Esophagus squamous epithelium (tissue), 5 donors: ENCODE results near the gene ING3. TPM values are rescaled to one million over a fixed set of nuclear protein-coding genes. Genes with fewer than 3 reads are reported as not detected.

Experiments
- DNase-seq: peaks from one replicate; lab custom pipeline; 2025; lab: John Stamatoyannopoulos, UW
- H3K27ac ChIP-seq, 4 donors: fragments of 200-600 bp; sonication (generic); one replicate each; pipeline ENCODE4 v1.5.1; 2016 to 2019; ENCODE audit warnings: mild to moderate bottlenecking in 1 of 4
- H3K27me3 ChIP-seq, 4 donors: fragments of 200-600 bp; sonication (generic); 1 replicate in 3 of 4; 2 replicates in 1 of 4; pipeline versions ENCODE4 v1.5.1 to v1.6.0; 2017 to 2021; ENCODE audit warnings: antibody characterized with exemption in 1 of 4
- H3K36me3 ChIP-seq, 3 donors: fragments of 200-600 bp; sonication (generic); one replicate each; pipeline ENCODE4 v1.5.1; 2016 to 2019
- H3K4me1 ChIP-seq, 3 donors: fragments of 200-600 bp; sonication (generic); one replicate each; pipeline ENCODE4 v1.5.1; 2017 to 2019
- H3K4me3 ChIP-seq, 4 donors: fragments of 200-600 bp; sonication (generic); 1 replicate in 3 of 4; 2 replicates in 1 of 4; pipeline ENCODE4 v1.5.1; 2016 to 2019; ENCODE audit warnings: mild to moderate bottlenecking in 2 of 4, moderate library complexity in 1 of 4
- H3K9me3 ChIP-seq, 3 donors: fragments of 200-600 bp; sonication (generic); one replicate each; pipeline ENCODE4 v1.5.1; 2016 to 2019
- CTCF ChIP-seq, 6 experiments: fragments of 450-650 bp in 4 of 6; fragments of 200-600 bp in 2 of 6; sonication (generic) in 2 of 6; IDR thresholded peaks; one replicate each; pipeline ENCODE4 v1.5.1; 2016 to 2019; ENCODE audit warnings: antibody characterized with exemption in 6 of 6, mild to moderate bottlenecking in 4 of 6, moderate library complexity in 4 of 6
- POLR2A ChIP-seq, 4 donors: fragments of 450-650 bp; IDR thresholded peaks; one replicate each; pipeline ENCODE4 v1.6.1; 2017; ENCODE audit warnings: antibody characterized with exemption in 4 of 4, mild to moderate bottlenecking in 4 of 4, moderate library complexity in 3 of 4
- WGBS, 2 donors: methylation state at CpG; one replicate each; pipeline ENCODE4 v1.1.5; 2018; 5-methylcytosine and 5-hydroxymethylcytosine counted together
- intact Hi-C: fragments of 100-400 bp; cut with DNase I; formaldehyde crosslinking; loops from one replicate; pipeline ENCODE4 v1.15.0; 2022
- total RNA-seq, 4 donors: library from RNA; depleted of rRNA; stranded (reverse); fragments of >200 nt; gene quantifications; one replicate each; pipeline ENCODE4 v1.1.0, GENCODE V29; 2016
- donor health status: DM: yes; HTN: yes; CAD: no.

ING3 gene
- total RNA-seq, 4 donors from 2014 or later, result 12.5 to 15.8 (median 14.4) TPM

- Histone ChIP-seq H3K36me3 (no peaks in the 10 kb centered on the region), H3K9me3 (no peaks in the 10 kb centered on the region), H3K27ac (peak overlapping the region in 2 of 4 donors; percentile 83 to 86), H3K27me3 (peaks cover 0 to 25% (median 0%) of the 10 kb centered on the region in 4 donors), H3K4me1 (peaks cover 0 to 50% (median 9%) of the 10 kb centered on the region in 3 donors), H3K4me3 (peak overlapping the region in 2 of 4 donors; percentile 39 to 50)
- TF ChIP-seq CTCF (IDR thresholded peaks at IDR 0.05) (no peak), POLR2A (IDR thresholded peaks at IDR 0.05) (no peak)
- DNase-seq, result no peak
- intact Hi-C loops, result no loop called here
- 49 to 91% methylated on average over 1 of the region's 1 CpG for WGBS, 2 donors
Observed at GRCh38 chr7:120991161-120991560, 40.6 kb downstream of the ING3 start.

- Histone ChIP-seq H3K4me1 (peaks cover 0 to 54% (median 9%) of the 10 kb centered on the region in 3 donors), H3K36me3 (no peaks in the 10 kb centered on the region), H3K27me3 (peaks cover 0 to 25% (median 0%) of the 10 kb centered on the region in 4 donors), H3K9me3 (no peaks in the 10 kb centered on the region), H3K27ac (peak overlapping the region in 2 of 4 donors; percentile 83 to 86), H3K4me3 (peak overlapping the region in 1 of 4 donors; percentile 39)
- WGBS, 2 donors, result 21 to 40% methylated on average over 2 of the region's 2 CpGs
- intact Hi-C loops, result no loop called here
- DNase-seq, result no peak
- TF ChIP-seq CTCF (IDR thresholded peaks at IDR 0.05) (no peak), POLR2A (IDR thresholded peaks at IDR 0.05) (no peak)
Observed at GRCh38 chr7:120991581-120991980, 41.0 kb downstream of the ING3 start.

- Histone ChIP-seq H3K9me3 (no peaks in the 10 kb centered on the region), H3K27me3 (peaks cover 0 to 25% (median 0%) of the 10 kb centered on the region in 4 donors), H3K27ac (peak overlapping the region in 1 of 4 donors; percentile 86), H3K4me3 (no peak overlapping the region), H3K36me3 (no peaks in the 10 kb centered on the region), H3K4me1 (peaks cover 0 to 57% (median 9%) of the 10 kb centered on the region in 3 donors)
- intact Hi-C loops, result no loop called here
- DNase-seq, result no peak
- TF ChIP-seq POLR2A (IDR thresholded peaks at IDR 0.05) (no peak), CTCF (IDR thresholded peaks at IDR 0.05) (no peak)
Observed at GRCh38 chr7:120992272-120992964, 41.8 kb downstream of the ING3 start.

GRCh38 chr7:120992965-120993494 is 42.5 kb downstream of the ING3 start:
- DNase-seq, result no peak
- Histone ChIP-seq H3K36me3 (no peaks in the 10 kb centered on the region), H3K27me3 (peaks cover 0 to 25% (median 0%) of the 10 kb centered on the region in 4 donors), H3K27ac (no peak overlapping the region), H3K9me3 (no peaks in the 10 kb centered on the region), H3K4me1 (peaks cover 0 to 50% (median 9%) of the 10 kb centered on the region in 3 donors), H3K4me3 (no peak overlapping the region)
- intact Hi-C loops, result no loop called here
- no peak for TF ChIP-seq CTCF (IDR thresholded peaks at IDR 0.05)
- no peak for TF ChIP-seq POLR2A (IDR thresholded peaks at IDR 0.05)

GRCh38 chr7:120993553-120994191 is 43.1 kb downstream of the ING3 start:
- Histone ChIP-seq H3K27ac (no peak overlapping the region), H3K4me3 (no peak overlapping the region), H3K36me3 (no peaks in the 10 kb centered on the region), H3K4me1 (peaks cover 0 to 44% (median 9%) of the 10 kb centered on the region in 3 donors), H3K27me3 (peaks cover 0 to 22% (median 0%) of the 10 kb centered on the region in 4 donors), H3K9me3 (no peaks in the 10 kb centered on the region)
- intact Hi-C loops, result no loop called here
- DNase-seq, result no peak
- WGBS, 2 donors, result 55 to 78% methylated on average over 2 to 4 of the region's 5 CpGs
- TF ChIP-seq POLR2A (IDR thresholded peaks at IDR 0.05) (no peak), CTCF (IDR thresholded peaks at IDR 0.05) (no peak)
